Measurements from ENCODE around the gene CRIP2. TPM values are rescaled to one million over a fixed set of nuclear protein-coding genes. Genes with fewer than 3 reads are reported as not detected.

Gene CRIP2
- polyA plus RNA-seq, 1 donor (not counting 4 experiments of a cell fraction or from before 2014, with no cell fraction given), result 4.8 TPM

DNA sequence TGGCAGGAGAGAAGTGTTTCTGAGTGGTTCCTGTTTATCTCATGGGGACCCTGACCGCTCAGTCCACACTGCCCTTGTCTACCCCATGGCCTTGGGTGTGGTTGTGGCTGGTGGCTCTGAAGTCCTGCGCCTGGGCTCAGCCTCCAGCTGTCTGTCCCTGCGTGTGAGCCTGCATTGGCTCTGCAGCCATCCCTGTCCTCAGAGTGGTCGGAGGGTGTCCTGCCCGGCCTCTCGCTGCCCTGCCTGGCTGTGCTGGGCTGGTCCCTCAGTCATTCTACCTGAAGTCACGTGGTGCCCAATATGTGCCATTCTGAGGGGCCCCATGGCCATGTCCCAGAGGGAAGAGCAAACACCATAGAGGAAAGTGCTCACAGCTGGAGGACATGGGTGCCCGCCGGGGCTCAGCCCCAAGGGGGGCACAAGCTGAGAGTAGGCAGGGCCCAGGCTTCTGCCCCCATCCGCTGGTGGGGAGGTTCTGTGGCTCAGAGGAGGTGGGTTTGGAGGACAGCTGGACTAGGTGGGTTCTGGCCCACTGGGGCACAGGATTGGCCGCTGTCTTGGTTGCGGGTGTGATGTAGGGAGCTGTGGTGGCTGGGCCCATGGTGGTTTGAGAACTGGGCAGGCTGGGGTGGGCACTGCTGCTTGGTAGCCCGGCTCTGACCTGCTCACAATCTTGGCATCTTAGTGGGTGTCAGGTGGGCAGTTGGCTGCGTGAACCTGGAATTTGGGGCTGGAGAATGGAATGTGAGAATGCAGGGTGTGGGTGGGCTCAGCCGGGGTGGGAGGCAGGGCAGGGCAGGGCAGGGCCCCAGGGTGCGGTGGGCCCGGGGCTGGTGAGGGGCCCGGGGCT, 28.1 kb downstream of the CRIP2 start:
- Histone ChIP-seq H3K4me2 (ENCODE audit: control insufficient read depth, extremely low read depth, insufficient read depth, low read depth, low read length) (no peak overlapping the region), H3K4me1 (ENCODE audit: control insufficient read depth, extremely low read depth, insufficient read depth, low read length) (peaks cover 6% of the 10 kb centered on the region), H3K27ac (ENCODE audit: control insufficient read depth, insufficient read depth, low read length) (no peak overlapping the region), H3K36me3 (ENCODE audit: control insufficient read depth in 2 of 2, extremely low read depth in 1 of 2, insufficient read depth in 2 of 2, low read length in 2 of 2) (peaks cover 0 to 3% of the 10 kb centered on the region in 2 experiments), H3K9me3 (ENCODE audit: control insufficient read depth, low read depth, low read length) (no peaks in the 10 kb centered on the region), H3K4me3 (ENCODE audit: control insufficient read depth in 2 of 3, extremely low read depth in 1 of 3, insufficient read depth in 2 of 3, low read depth in 1 of 3, low read length in 3 of 3) (no peak overlapping the region), H3K9me1 (ENCODE audit: control insufficient read depth, extremely low read depth, insufficient read depth, low read length) (no peaks in the 10 kb centered on the region), H2AFZ (ENCODE audit: control insufficient read depth, low read length) (no peak overlapping the region), H3K79me2 (ENCODE audit: control insufficient read depth, insufficient read depth, low read length) (no peaks in the 10 kb centered on the region), H3K9ac (ENCODE audit: control insufficient read depth, extremely low read depth, insufficient read depth, low read length) (no peak overlapping the region), H4K20me1 (ENCODE audit: control insufficient read depth, extremely low read depth, insufficient read depth, low read length) (no peaks in the 10 kb centered on the region), H3K27me3 (ENCODE audit: control insufficient read depth, extremely low read depth, insufficient read depth, low read length) (no peaks in the 10 kb centered on the region)
- TF ChIP-seq, protein P1, sequence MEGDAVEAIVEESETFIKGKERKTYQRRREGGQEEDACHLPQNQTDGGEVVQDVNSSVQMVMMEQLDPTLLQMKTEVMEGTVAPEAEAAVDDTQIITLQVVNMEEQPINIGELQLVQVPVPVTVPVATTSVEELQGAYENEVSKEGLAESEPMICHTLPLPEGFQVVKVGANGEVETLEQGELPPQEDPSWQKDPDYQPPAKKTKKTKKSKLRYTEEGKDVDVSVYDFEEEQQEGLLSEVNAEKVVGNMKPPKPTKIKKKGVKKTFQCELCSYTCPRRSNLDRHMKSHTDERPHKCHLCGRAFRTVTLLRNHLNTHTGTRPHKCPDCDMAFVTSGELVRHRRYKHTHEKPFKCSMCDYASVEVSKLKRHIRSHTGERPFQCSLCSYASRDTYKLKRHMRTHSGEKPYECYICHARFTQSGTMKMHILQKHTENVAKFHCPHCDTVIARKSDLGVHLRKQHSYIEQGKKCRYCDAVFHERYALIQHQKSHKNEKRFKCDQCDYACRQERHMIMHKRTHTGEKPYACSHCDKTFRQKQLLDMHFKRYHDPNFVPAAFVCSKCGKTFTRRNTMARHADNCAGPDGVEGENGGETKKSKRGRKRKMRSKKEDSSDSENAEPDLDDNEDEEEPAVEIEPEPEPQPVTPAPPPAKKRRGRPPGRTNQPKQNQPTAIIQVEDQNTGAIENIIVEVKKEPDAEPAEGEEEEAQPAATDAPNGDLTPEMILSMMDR (optimal IDR thresholded peaks at IDR 0.05 in 1 of 3, IDR thresholded peaks at IDR 0.05 in 1 of 3, conservative IDR thresholded peaks at IDR 0.05 in 1 of 3; ENCODE audit: extremely low read depth in 1 of 3, insufficient read depth in 2 of 3, low read length in 3 of 3), result no peak
- no peak for TF ChIP-seq EZH2 (IDR thresholded peaks at IDR 0.05; ENCODE audit: low read length)
- FAIRE-seq (no peak), DNase-seq (ENCODE audit: low read depth, low spot score) (no peak)
- dilution Hi-C loops (cut with MboI; ENCODE audit: extremely low pct_ligation_motif_present, low sequenced_read_pairs), result no loop called here

DNA sequence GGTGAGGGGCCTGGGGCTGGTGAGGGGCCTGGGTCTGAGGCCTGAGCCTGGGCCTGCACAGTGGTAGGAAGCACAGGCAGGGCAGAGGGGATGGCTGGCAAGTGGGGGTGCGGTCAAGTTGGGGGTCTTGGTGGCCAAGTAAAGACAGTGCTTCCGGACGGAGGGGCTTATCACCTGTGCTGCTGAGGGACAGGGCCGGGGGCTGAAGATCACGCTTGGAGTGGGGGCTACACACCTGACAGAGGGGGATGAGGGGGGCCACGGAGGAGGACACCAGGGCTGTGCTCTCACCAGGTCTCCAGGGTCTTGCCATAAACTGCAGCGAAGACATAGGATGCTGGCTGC, 28.6 kb downstream of the CRIP2 start:
- dilution Hi-C loops (cut with MboI; ENCODE audit: extremely low pct_ligation_motif_present, low sequenced_read_pairs), result no loop called here
- no peaks in the 10 kb centered on the region for H3K36me3 ChIP-seq (ENCODE audit: control insufficient read depth in 2 of 2, extremely low read depth in 1 of 2, insufficient read depth in 2 of 2, low read length in 2 of 2)
- no peaks in the 10 kb centered on the region for H3K27me3 ChIP-seq (ENCODE audit: control insufficient read depth, extremely low read depth, insufficient read depth, low read length)
- H3K9ac ChIP-seq (ENCODE audit: control insufficient read depth, extremely low read depth, insufficient read depth, low read length), result no peak overlapping the region
- no peak for FAIRE-seq
- DNase-seq (ENCODE audit: low read depth, low spot score), result no peak
- no peak overlapping the region for H3K4me3 ChIP-seq (ENCODE audit: control insufficient read depth in 2 of 3, extremely low read depth in 1 of 3, insufficient read depth in 2 of 3, low read depth in 1 of 3, low read length in 3 of 3)
- no peak overlapping the region for H3K27ac ChIP-seq (ENCODE audit: control insufficient read depth, insufficient read depth, low read length)
- no peaks in the 10 kb centered on the region for H4K20me1 ChIP-seq (ENCODE audit: control insufficient read depth, extremely low read depth, insufficient read depth, low read length)
- H3K4me1 ChIP-seq (ENCODE audit: control insufficient read depth, extremely low read depth, insufficient read depth, low read length), result peaks cover 6% of the 10 kb centered on the region
- no peak overlapping the region for H2AFZ ChIP-seq (ENCODE audit: control insufficient read depth, low read length)
- H3K9me1 ChIP-seq (ENCODE audit: control insufficient read depth, extremely low read depth, insufficient read depth, low read length), result no peaks in the 10 kb centered on the region
- H3K79me2 ChIP-seq (ENCODE audit: control insufficient read depth, insufficient read depth, low read length), result no peaks in the 10 kb centered on the region
- H3K4me2 ChIP-seq (ENCODE audit: control insufficient read depth, extremely low read depth, insufficient read depth, low read depth, low read length), result no peak overlapping the region
- TF ChIP-seq EZH2 (IDR thresholded peaks at IDR 0.05; ENCODE audit: low read length), result no peak
- TF ChIP-seq, protein P1 (optimal IDR thresholded peaks at IDR 0.05 in 1 of 3, IDR thresholded peaks at IDR 0.05 in 1 of 3, conservative IDR thresholded peaks at IDR 0.05 in 1 of 3; ENCODE audit: extremely low read depth in 1 of 3, insufficient read depth in 2 of 3, low read length in 3 of 3), result no peak
- H3K9me3 ChIP-seq (ENCODE audit: control insufficient read depth, low read depth, low read length), result no peaks in the 10 kb centered on the region

All from keratinocyte (primary cell).